ENCODE measurements around the gene WNK1.

WNK1 gene

GRCh38 chr12:867905-868304, 115.5 kb downstream of the WNK1 start:
- DNase-seq, result no peak

- DNase-seq, result no peak
These were observed 116.3 kb downstream of the WNK1 start for GRCh38 chr12:868722-869121.

GRCh38 chr12:870378-870777, 118.0 kb downstream of the WNK1 start:
- no peak for DNase-seq

- no peak for DNase-seq
These were observed 121.6 kb downstream of the WNK1 start for GRCh38 chr12:873954-874353.

- DNase-seq, result no peak
These were observed 127.3 kb downstream of the WNK1 start for GRCh38 chr12:879641-880040.

GRCh38 chr12:880656-881055, 128.3 kb downstream of the WNK1 start:
- DNase-seq, result no peak

- DNase-seq, result no peak
These were observed 132.5 kb downstream of the WNK1 start for GRCh38 chr12:884746-885414.

- DNase-seq, result no peak
These were observed 133.3 kb downstream of the WNK1 start for GRCh38 chr12:885701-886100.

- no peak for DNase-seq
These were observed 133.8 kb downstream of the WNK1 start for GRCh38 chr12:886206-886605.

- no peak for DNase-seq
These were observed 141.8 kb downstream of the WNK1 start for GRCh38 chr12:894226-894625.

GRCh38 chr12:896031-896430, 143.7 kb downstream of the WNK1 start:
- DNase-seq, result no peak

GRCh38 chr12:897386-897785, 145.0 kb downstream of the WNK1 start:
- DNase-seq, result no peak

GRCh38 chr12:902581-902980, 150.2 kb downstream of the WNK1 start:
- DNase-seq, result no peak

GRCh38 chr12:903055-903454, 150.7 kb downstream of the WNK1 start:
- no peak for DNase-seq

- DNase-seq, result no peak
These were observed 151.6 kb downstream of the WNK1 start for GRCh38 chr12:904010-904414.

GRCh38 chr12:905261-906031, 153.1 kb downstream of the WNK1 start:
- DNase-seq, result peak; percentile 35

- DNase-seq, result no peak
These were observed 153.7 kb downstream of the WNK1 start for GRCh38 chr12:906062-906585.

GRCh38 chr12:907413-908185, 155.2 kb downstream of the WNK1 start:
- no peak for DNase-seq

- no peak for DNase-seq
These were observed 157.5 kb downstream of the WNK1 start for GRCh38 chr12:909861-910260.

GRCh38 chr12:910416-910815, 158.0 kb downstream of the WNK1 start:
- DNase-seq, result no peak

- DNase-seq, result peak; percentile 43
These were observed 158.9 kb downstream of the WNK1 start for GRCh38 chr12:911191-911826.

- DNase-seq, result no peak
These were observed 160.3 kb downstream of the WNK1 start for GRCh38 chr12:912466-913235.
